ENCODE results near the gene GLI3.
A peak's percentile ranks its signal among the peaks of the same experiment; 100 is the strongest.

The GLI3 gene

DNA sequence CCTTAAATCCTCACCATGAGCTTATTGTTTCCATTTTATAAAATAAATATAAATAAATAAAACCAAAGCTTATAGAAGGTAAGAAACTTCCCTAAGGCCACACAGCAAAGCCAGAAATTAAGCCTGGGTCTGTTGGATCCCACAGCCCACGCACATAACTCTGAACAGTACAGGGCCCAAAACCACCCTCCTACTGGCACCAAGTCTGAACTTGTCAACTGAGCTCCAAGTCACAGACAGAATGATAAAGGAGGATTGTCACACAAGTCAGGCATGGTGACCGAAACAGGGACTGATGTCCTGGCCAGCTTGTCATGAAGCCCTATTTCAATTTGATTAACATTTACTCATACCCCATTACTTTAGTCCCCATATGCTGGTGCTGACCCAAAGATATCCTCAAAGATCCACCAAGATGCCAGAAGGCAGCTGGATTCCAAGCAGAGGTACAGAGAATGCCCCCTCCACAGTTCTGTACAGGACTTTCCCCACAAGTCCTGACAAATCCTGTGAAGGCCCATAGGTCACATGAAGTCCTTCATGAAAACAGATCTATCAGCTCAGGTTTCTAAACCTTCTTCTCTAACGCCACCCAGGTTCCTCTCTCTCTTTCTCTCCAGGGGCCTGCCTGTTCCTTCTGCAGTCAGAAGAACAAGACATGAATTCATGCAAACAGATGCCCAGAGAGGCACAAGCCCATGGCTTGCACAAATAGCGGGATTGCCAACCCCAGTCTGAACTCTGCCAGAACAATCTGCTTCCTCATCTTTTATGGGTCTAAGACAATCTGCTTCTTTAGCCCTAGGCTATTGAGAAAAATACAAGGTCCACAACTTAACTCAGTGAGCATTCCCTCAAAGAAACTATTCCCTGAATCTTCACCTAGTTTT lies 60.9 kb downstream of the GLI3 start:
- no peak for DNase-seq (ENCODE audit: low read depth, low spot score)

GRCh38 chr7:42174391-42174912 lies 62.6 kb downstream of the GLI3 start:
- DNase-seq (ENCODE audit: low read depth, low spot score), result no peak

GRCh38 chr7:42170724-42171123 lies 66.3 kb downstream of the GLI3 start:
- DNase-seq (ENCODE audit: low read depth, low spot score), result peak; percentile 69

GRCh38 chr7:42168512-42168911 lies 68.5 kb downstream of the GLI3 start:
- no peak for DNase-seq (ENCODE audit: low read depth, low spot score)

DNA sequence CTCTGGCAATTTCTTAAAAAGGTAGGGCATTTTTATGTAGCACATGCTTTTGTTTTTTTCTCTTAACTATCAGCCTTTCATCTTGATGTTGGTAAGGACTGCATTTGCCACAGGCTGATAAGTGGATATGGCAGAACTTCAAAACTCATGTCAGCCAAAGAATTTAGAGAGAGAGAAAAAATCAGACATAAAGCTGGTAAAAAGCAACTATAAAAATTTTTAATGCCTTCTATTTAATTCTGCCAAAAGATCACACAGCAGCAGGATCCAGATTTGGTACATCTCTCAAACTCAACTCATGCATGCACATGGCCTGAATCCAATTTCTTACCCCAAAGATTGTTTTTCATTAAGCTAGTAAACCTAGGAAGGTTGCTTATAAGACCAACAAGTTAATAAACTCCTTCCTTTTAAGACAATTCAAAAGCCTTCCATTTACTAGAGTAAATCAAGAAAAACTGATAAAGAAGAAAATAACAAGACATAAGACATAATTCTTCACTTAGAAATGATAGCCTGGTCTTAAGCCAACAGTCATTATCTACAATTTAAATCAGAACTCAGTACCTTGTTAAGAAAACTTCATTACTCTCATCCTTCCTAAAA lies 69.3 kb downstream of the GLI3 start:
- DNase-seq (ENCODE audit: low read depth, low spot score), result peak; percentile 50

DNA sequence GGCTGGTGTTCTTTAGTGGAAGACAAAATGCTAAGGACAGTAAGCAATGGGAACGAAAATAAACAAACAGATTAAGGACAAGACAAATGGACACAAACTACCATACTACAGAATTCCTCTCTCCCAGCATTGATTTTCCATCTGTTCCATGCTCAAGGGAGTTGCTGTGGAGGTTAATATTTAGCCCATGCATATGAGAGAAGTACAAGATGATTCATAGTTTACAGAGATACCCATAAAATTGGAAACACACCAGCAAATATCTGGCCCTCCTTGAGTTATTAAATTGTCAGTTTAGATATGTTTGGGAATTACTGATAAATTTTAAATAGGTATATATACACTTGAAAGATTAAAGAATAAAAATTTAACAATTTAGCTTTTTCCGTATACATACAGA lies 69.8 kb downstream of the GLI3 start:
- DNase-seq (ENCODE audit: low read depth, low spot score), result no peak

DNA sequence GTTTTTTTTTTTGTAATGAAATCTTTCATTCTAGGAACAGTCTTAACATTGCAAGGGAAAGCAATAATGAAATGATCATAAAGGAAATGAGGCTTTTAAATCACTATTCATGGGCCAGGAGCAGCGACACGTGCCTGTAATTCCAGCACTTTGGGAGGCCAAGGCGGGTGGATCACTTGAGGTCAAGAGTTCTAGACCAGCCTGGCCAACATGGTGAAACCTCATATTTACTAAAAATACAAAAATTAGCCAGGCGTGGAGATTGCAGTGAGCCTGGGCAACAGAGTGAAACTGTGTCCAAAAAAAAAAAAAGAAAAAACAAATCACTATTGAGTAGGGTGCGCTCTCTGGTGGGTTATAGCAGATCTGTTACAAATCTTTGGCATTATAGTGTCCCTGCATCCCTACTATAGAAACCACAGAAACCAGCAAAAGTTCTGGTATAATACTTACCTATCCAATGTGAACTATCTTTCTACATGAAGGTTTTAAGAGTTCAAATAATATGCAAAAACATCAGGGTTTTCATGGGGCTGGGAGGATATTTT lies 72.1 kb downstream of the GLI3 start:
- no peak for DNase-seq (ENCODE audit: low read depth, low spot score)

- no peak for DNase-seq (ENCODE audit: low read depth, low spot score)
These were observed 74.3 kb downstream of the GLI3 start for GRCh38 chr7:42162560-42163325.

DNA sequence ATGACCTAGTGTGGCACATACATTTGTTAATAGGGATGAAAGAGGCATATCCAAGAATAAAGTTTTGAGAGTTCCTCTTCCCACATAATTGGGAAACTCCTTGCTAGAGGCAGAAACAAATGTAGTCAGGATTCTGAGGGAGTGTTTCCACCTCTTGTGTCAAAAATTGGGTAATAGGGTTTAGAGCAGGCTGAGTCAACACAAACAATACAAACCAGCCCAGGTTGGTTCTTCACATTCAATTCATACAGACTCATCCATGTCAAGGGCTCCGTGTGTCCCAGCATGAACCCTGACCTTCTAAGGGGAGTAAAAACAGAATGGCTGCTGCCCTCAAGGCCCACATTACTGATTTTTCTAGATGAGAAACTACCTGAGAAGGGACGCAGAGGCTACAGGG lies 75.3 kb downstream of the GLI3 start:
- no peak for DNase-seq (ENCODE audit: low read depth, low spot score)

GRCh38 chr7:42161110-42161509 lies 75.9 kb downstream of the GLI3 start:
- no peak for DNase-seq (ENCODE audit: low read depth, low spot score)

DNA sequence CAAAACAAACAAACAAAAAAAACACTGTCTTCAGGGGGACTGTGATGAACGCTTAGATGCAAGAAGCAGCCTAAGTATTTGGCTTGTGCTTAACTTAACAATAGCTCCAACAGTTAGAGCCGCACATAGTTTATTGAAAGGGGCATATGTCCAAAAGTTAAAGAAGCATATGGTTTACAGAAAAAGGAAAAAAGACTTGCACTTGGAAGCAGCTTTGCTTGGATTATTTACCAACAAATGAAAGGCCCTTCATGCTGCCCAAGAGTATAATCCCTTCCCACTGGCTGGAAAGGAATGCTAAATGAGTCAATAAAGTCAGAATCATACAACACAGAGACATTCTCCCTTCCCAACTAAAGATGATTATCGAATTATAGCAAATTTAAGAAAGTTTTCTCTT lies 77.9 kb downstream of the GLI3 start:
- no peak for DNase-seq (ENCODE audit: low read depth, low spot score)

DNA sequence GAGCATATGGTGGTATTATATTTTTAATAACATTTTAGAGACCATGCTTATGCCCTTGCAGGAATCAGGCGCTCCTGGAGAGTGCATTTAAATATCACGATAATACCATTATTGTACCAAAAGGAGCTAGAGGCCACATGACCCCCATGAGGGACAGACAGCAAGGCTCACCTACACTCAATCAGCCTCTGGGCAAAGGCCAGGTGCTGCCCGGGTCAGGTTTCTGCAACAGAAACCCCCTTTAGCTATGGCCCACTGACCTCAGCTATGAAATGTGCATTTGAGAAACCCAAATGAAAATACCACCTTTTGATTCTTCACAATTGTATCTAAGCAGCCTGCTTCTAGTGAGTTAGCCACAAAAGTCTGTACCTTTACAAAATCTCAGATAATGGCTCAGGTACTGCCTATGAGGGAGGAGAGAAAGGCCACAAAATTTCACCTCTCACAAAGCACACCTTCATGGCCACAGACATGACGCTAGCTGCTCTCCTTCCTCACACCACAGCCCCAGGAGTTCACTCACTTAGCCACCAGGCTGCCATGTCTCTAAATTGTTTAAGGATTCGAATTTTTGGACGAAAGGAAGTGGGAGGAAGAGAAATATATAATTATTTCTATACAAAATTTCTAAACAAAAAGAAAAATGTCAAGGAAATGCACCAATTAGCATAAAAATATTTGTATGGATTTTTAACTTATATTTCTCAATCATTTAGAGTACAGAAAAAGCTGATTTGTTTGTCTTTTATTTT lies 79.9 kb downstream of the GLI3 start:
- no peak for DNase-seq (ENCODE audit: low read depth, low spot score)

GRCh38 chr7:42156291-42156865 lies 80.6 kb downstream of the GLI3 start:
- DNase-seq (ENCODE audit: low read depth, low spot score), result peak; percentile 48

DNA sequence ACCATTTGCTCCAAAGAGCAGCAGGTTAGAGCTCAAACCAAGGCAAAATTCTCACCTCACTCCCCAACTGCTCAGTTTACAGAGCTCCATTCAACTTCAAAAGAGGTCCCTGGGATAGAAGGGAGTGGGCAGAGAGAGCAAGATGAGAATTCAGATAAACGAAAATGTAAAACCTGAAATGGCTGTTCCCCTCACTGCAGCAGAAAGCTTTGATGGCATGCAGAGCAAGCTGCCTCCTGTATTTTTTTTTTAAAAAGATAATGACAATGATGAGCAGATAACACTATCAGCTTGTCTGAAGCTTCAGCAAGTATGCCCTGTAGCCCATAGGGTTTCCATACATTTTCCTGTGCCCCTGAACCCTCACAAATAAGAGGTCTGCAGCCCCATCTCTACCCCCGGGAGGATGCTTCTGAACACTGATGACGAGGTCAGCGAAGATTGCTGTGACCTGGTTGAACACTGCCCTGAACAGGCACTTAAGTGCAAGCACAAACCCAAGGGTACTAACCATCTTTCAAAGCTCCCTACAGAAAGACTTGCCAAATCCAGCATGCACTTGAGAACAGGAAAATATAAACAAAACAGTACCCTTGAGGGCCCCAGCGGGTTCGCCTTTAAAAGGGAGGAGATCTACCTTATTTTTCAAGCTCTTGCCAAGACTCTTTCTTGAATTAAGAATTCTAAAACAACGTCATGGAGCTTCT lies 81.3 kb downstream of the GLI3 start:
- DNase-seq (ENCODE audit: low read depth, low spot score), result no peak

- DNase-seq (ENCODE audit: low read depth, low spot score), result no peak
These were observed 82.8 kb downstream of the GLI3 start for GRCh38 chr7:42154173-42154572.

DNA sequence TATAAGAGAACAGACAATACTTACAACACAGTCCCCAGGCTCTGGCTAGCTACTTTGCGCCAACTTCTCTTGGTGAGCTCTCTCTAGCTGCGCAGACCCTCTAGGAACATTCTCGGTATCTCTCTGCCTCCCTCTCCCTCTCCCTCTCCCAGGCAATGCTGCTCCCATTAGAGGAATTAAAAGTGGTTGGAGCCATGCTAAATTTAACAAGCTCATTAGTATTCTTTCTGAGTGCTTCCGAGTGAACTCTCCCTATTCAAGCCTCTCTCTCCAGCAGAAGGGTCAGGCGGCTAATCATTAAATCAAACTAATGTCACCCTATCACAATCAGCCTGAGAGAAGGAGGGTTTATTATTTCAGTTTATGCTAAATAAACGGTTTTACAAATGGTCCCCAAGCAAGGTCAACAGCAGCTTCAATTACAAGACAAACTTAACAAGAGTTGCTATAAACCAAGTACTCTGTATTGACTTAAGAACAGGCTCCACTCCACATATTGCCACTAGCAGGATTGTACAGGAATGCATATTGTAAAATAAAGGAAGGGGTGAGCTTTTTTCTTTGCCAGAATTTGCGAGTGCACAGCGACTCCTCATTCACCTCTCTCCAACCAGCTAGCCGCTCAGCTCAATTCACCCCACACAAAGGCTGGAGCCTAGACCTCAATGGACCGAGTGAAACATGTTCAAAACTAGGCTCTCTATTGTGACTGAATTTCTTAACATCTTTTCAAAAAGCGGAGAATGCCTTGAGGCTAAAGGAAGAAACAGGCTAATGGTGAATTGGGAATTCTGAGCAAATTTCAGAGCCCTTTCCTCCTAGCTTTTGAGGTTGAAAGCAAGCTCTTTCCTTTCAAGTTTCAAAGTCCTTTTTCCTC lies 84.4 kb downstream of the GLI3 start:
- peak; percentile 60 for DNase-seq (ENCODE audit: low read depth, low spot score)

DNA sequence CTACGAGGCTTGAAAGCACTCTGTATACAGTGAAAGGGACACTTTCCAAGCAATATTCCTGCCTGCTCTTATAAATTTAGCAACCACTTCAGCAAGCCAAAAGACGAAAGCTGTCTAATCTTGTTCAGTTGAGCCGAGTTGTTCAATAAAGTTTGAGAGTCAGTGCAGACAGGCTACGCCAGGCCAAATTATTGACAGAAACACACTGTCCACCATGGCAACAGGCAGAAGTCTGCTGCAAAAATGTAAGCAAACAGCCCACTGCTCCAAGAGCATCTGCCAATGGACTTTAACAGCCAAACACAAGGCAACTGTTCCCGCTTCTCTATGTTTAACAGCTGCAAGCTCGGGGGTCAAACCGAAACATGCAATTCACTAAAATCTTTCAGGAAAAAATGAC lies 85.7 kb downstream of the GLI3 start:
- DNase-seq (ENCODE audit: low read depth, low spot score), result peak; percentile 71

DNA sequence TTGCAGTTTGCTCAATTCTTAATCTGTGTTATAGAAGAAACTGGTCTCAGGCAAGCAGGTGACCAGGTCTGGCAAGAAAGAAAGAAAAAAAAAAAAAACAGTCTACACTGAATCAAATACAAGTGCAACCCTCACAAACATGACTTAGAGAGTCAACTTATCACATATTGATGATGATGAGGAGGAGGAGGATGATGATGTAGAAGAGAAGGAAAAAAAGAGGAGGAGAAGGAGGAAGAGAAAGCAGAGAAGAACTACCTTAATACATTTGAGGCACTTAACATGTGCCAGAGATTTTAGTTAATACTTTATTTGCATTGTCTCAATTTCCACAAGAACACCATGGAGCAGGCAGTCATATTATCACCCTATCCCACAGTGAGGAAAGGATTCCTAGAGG lies 91.5 kb downstream of the GLI3 start:
- no peak for DNase-seq (ENCODE audit: low read depth, low spot score)

DNA sequence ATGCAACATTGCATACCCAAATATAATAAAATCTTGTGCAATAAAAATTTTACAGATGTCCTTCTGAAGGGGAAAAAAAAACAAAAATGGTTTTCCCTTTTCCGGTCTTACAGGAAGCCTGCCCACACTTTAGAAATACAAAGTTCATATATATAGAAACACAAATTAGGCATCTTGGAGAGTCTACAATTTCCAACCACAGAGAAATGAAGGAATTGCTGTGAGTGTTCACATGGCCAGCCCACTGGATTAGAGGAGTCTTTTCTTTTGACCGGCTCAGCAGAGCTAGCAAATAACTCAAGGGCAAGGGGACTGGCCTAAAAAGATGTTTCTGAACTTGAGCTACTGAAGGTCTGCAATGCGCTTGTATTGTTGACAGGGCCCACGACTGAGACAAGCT lies 92.4 kb downstream of the GLI3 start:
- peak; percentile 76 for DNase-seq (ENCODE audit: low read depth, low spot score)
